ENCODE results near the gene SLC22A3.
"Not testable (repeated sequence)": the region's sequence is repeated elsewhere in the genome, so short reads cannot be mapped to it uniquely, and the experiment has no call there.

The SLC22A3 gene, protein sequence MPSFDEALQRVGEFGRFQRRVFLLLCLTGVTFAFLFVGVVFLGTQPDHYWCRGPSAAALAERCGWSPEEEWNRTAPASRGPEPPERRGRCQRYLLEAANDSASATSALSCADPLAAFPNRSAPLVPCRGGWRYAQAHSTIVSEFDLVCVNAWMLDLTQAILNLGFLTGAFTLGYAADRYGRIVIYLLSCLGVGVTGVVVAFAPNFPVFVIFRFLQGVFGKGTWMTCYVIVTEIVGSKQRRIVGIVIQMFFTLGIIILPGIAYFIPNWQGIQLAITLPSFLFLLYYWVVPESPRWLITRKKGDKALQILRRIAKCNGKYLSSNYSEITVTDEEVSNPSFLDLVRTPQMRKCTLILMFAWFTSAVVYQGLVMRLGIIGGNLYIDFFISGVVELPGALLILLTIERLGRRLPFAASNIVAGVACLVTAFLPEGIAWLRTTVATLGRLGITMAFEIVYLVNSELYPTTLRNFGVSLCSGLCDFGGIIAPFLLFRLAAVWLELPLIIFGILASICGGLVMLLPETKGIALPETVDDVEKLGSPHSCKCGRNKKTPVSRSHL

DNA sequence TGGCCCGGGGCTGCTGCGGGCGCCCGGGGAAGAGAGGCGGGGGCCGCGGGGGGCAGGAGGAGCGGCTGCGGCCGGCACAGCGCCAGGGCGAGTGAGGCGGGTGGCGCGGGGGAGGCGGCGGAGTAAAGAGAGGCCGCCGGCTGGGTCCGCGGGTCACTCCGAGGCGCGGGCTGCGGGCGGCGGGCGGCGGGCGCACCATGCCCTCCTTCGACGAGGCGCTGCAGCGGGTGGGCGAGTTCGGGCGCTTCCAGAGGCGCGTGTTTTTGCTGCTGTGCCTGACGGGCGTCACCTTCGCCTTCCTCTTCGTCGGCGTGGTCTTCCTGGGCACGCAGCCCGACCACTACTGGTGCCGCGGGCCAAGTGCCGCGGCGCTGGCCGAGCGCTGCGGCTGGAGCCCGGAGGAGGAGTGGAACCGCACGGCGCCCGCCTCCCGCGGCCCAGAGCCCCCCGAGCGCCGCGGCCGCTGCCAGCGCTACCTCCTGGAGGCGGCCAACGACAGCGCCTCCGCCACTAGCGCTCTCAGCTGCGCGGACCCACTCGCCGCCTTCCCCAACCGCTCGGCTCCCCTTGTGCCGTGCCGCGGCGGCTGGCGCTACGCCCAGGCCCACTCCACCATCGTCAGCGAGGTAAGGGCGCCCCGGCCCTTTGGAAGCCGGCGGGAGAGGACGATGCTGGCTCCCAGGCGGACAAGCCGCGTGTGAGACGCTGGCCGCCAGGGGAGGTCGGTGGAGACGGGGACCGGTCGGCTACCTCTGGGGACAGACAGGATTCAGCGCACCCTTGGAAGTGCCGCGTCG is at the start of gene SLC22A3:
Gene SLC22A3 (plus strand): TSS at position 156 of the 797 bp plus-strand sequence. CDS start 42 bp downstream, at position 198.
- peak within 1 kb of the TSS; percentile 0 to 63 for H3K9ac ChIP-seq (ENCODE audit: low read depth in 1 of 2, low read length in 2 of 2)
- no peaks in the 10 kb centered on the region for H3K9me3 ChIP-seq (ENCODE audit: control insufficient read depth in 2 of 2, low read length in 2 of 2)
- H3K4me1 ChIP-seq (ENCODE audit: control insufficient read depth in 2 of 2, insufficient read depth in 2 of 2, low read length in 2 of 2), result peaks cover 0 to 2% of the 10 kb centered on the region in 2 donors

DNA sequence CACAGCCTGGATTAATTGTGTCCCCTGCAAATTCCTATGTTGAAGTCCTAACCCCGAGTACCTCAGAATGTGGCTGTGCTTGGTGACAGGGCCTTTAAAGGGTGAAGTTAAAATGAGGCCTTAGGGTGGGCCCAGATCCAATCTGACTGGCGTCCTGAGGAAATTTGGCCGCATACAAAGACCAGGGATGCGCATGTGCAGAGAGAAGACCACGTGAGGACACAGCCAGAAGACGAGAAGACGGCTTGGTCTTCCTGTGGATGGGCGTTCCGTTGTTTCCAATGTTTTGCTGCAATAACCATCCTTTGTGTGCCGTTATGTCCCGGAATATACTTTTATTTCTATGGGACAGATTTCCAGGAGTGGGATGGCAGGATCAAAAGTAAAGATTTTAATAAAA is 48.6 kb upstream of the SLC22A3 start:
- H3K27ac ChIP-seq (ENCODE audit: low read depth in 2 of 2, low read length in 2 of 2), result peak overlapping the region; percentile 88 to 94
- no peaks in the 10 kb centered on the region for H3K27me3 ChIP-seq (ENCODE audit: control insufficient read depth in 2 of 2, insufficient read depth in 2 of 2, low read length in 2 of 2)
- no peaks in the 10 kb centered on the region for H3K9me3 ChIP-seq (ENCODE audit: control insufficient read depth in 2 of 2, low read length in 2 of 2)
- no peak overlapping the region for H3K9ac ChIP-seq (ENCODE audit: low read depth in 1 of 2, low read length in 2 of 2)
- peaks cover 8 to 11% of the 10 kb centered on the region in 2 donors for H3K4me1 ChIP-seq (ENCODE audit: control insufficient read depth in 2 of 2, insufficient read depth in 2 of 2, low read length in 2 of 2)
- no peak overlapping the region for H3K4me3 ChIP-seq (ENCODE audit: low read length in 2 of 2)
- no peaks in the 10 kb centered on the region for H3K36me3 ChIP-seq (ENCODE audit: control insufficient read depth in 2 of 2, insufficient read depth in 2 of 2, low read length in 2 of 2)

More for the DNA sequence above, at the start of gene SLC22A3:
- Histone ChIP-seq H3K4me3 (ENCODE audit: low read length in 2 of 2) (peak within 1 kb of the TSS; percentile 56 to 74), H3K36me3 (ENCODE audit: control insufficient read depth in 2 of 2, insufficient read depth in 2 of 2, low read length in 2 of 2) (no peaks in the 10 kb centered on the region), H3K27ac (ENCODE audit: low read depth in 2 of 2, low read length in 2 of 2) (no peak within 1 kb of the TSS), H3K27me3 (ENCODE audit: control insufficient read depth in 2 of 2, insufficient read depth in 2 of 2, low read length in 2 of 2) (peaks cover 3 to 4% of the 10 kb centered on the region in 2 donors)

DNA sequence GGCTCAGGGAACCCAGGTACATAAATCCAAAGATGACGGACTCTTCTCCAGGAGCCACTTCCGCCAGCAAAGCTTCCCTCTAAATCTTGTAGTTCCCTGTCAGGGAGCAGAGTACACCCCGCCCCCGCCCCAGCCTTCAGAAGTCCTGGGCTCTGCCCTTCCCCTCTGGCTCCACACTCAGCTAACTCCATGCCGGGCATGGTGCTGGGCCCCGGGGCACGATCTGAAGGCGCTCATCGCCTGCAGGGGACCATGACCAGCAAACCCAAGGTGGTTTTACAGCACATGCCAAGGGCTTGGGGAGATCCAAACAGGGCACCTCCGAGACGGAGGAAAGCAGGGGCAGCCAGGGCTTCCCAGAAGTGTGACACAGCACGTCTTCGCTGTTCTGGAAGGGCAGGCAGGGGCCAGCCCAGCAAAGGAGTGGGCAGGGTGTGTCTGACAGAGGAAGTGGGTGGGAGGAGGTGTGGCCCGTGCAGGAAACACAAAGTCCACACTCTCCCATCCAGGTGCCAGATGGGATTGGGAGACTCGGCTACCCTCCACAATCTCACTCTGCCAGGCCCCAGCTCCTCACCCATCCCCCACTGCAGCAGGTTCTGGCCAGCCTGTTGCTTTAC is 48.0 kb upstream of the SLC22A3 start:
- peaks cover 8 to 11% of the 10 kb centered on the region in 2 donors for H3K4me1 ChIP-seq (ENCODE audit: control insufficient read depth in 2 of 2, insufficient read depth in 2 of 2, low read length in 2 of 2)
- H3K9ac ChIP-seq (ENCODE audit: low read depth in 1 of 2, low read length in 2 of 2), result peak overlapping the region; percentile 10 to 66
- no peaks in the 10 kb centered on the region for H3K9me3 ChIP-seq (ENCODE audit: control insufficient read depth in 2 of 2, low read length in 2 of 2)
- H3K36me3 ChIP-seq (ENCODE audit: control insufficient read depth in 2 of 2, insufficient read depth in 2 of 2, low read length in 2 of 2), result no peaks in the 10 kb centered on the region
- peak overlapping the region; percentile 88 to 94 for H3K27ac ChIP-seq (ENCODE audit: low read depth in 2 of 2, low read length in 2 of 2)
- H3K27me3 ChIP-seq (ENCODE audit: control insufficient read depth in 2 of 2, insufficient read depth in 2 of 2, low read length in 2 of 2), result no peaks in the 10 kb centered on the region
- peak overlapping the region; percentile 22 to 56 for H3K4me3 ChIP-seq (ENCODE audit: low read length in 2 of 2)

DNA sequence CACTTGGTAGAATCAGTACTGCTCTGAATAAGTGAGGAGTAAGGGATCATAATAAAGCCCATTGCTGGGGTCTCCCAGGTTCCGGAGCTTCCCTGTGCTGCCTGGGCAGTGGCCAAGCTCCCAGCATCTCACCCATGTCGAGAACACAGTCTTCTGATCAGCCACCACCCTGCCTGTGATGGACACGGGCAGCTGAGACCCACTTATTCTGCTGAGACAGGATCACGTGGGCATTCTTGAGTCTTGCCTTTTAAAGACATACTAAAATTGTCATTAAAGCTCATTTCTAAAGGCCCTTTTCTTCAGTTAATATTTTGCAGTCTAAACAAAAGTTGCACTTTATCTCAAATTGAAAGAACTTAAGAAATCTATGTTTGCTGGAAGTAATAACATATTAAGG is 46.8 kb upstream of the SLC22A3 start:
- Histone ChIP-seq H3K27me3 (ENCODE audit: control insufficient read depth in 2 of 2, insufficient read depth in 2 of 2, low read length in 2 of 2) (no peaks in the 10 kb centered on the region), H3K9ac (ENCODE audit: low read depth in 1 of 2, low read length in 2 of 2) (no peak overlapping the region), H3K9me3 (ENCODE audit: control insufficient read depth in 2 of 2, low read length in 2 of 2) (no peaks in the 10 kb centered on the region), H3K36me3 (ENCODE audit: control insufficient read depth in 2 of 2, insufficient read depth in 2 of 2, low read length in 2 of 2) (no peaks in the 10 kb centered on the region), H3K27ac (ENCODE audit: low read depth in 2 of 2, low read length in 2 of 2) (no peak overlapping the region), H3K4me3 (ENCODE audit: low read length in 2 of 2) (no peak overlapping the region), H3K4me1 (ENCODE audit: control insufficient read depth in 2 of 2, insufficient read depth in 2 of 2, low read length in 2 of 2) (peaks cover 8 to 11% of the 10 kb centered on the region in 2 donors)

DNA sequence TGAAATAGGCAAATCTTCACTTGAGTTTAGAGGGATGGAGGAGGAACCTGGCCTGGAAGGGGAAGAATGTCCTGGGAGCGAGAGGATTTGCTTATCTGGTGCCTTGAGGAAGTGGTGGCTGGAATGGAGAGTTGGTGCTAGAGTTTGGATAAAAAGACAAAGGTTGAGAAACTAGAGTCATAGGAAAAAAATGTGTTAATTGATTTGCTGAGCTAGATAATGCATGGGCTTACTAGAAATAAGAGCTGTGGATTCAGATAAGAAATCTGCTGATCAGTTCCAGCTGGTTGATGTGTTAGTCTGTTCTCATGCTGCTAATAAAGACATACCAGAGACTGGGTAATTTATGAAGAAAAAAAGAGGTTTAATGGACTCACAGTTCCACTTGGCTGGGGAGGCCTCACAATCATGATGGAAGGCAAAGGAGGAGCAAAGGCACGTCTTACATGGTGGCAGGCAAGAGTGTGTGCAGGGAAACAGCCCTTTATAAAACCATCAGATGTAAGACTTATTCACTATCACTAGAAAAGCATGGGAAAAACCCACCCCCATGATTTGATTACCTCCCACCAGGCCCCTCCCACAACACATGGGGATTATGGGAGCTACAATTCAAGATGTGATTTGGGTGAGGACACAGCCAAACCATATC is 45.6 kb upstream of the SLC22A3 start:
- H3K4me1 ChIP-seq (ENCODE audit: control insufficient read depth in 2 of 2, insufficient read depth in 2 of 2, low read length in 2 of 2), result peaks cover 8 to 11% of the 10 kb centered on the region in 2 donors
- not testable (repeated sequence) for H3K4me3 ChIP-seq (ENCODE audit: low read length in 2 of 2); H3K27ac ChIP-seq (ENCODE audit: low read depth in 2 of 2, low read length in 2 of 2); H3K9ac ChIP-seq (ENCODE audit: low read depth in 1 of 2, low read length in 2 of 2); H3K9me3 ChIP-seq (ENCODE audit: control insufficient read depth in 2 of 2, low read length in 2 of 2); H3K36me3 ChIP-seq (ENCODE audit: control insufficient read depth in 2 of 2, insufficient read depth in 2 of 2, low read length in 2 of 2); H3K27me3 ChIP-seq (ENCODE audit: control insufficient read depth in 2 of 2, insufficient read depth in 2 of 2, low read length in 2 of 2)

DNA sequence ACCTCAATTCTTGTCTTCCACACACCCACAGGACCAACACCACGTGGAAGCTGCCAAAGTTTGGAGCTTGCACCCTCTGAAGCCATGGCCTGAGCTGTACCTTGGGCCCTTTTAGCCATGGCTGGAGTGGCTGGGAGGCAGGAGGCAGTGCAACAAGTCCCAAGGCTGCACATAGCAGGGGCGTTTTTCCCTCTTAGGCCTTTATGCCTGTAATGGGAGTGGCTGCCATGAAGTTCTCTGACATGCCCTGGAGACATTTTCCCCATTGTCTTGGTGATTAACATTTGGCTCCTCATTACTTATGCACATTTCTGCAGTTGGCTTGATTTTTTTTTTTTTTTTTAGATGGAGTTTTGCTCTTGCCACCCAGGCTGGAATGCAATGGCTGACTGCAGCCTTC is 44.4 kb upstream of the SLC22A3 start:
- H3K27me3 ChIP-seq (ENCODE audit: control insufficient read depth in 2 of 2, insufficient read depth in 2 of 2, low read length in 2 of 2), result no peaks in the 10 kb centered on the region

DNA sequence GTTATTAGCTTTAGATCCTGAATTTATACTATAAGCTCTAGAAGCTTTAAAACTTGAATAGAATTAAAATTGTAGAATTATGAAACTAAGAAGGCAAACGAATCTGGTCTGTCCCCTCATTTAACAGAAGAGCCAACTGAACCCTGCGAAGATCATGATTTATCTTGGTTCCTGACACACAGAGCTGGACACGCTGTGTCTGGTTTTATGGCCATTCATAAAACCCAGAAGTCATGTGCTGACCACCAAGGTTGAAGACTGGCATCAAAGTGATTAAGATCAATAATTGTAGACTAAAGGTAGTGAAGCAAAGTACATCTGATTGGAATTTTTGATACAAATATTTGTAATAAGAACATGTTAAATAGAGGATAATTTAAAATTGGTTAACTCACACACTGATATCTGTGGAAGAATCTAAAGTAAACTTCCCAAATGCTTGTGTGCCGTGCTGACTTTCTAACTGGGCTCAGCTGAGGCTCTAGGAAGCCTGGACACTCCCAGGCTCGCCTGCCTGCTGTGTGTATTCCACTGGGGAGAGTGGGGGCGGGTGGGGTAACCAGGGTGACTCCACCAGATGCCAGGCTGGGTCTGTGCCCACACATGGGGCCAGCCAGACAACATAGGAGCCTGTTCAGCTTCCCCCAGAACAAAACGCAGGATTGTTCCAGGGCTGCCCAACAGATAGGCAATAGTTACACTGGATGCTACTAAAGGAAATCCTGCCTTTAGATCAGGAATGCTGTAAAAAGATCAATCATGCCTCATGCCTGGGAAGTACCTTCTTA is 42.1 kb upstream of the SLC22A3 start:
- Histone ChIP-seq H3K4me3 (ENCODE audit: low read length in 2 of 2) (no peak overlapping the region), H3K27me3 (ENCODE audit: control insufficient read depth in 2 of 2, insufficient read depth in 2 of 2, low read length in 2 of 2) (no peaks in the 10 kb centered on the region), H3K9ac (ENCODE audit: low read depth in 1 of 2, low read length in 2 of 2) (no peak overlapping the region), H3K36me3 (ENCODE audit: control insufficient read depth in 2 of 2, insufficient read depth in 2 of 2, low read length in 2 of 2) (no peaks in the 10 kb centered on the region), H3K27ac (ENCODE audit: low read depth in 2 of 2, low read length in 2 of 2) (no peak overlapping the region), H3K4me1 (ENCODE audit: control insufficient read depth in 2 of 2, insufficient read depth in 2 of 2, low read length in 2 of 2) (no peaks in the 10 kb centered on the region), H3K9me3 (ENCODE audit: control insufficient read depth in 2 of 2, low read length in 2 of 2) (no peaks in the 10 kb centered on the region)

More for the DNA sequence above, 44.4 kb upstream of the SLC22A3 start:
- no peak overlapping the region for H3K27ac ChIP-seq (ENCODE audit: low read depth in 2 of 2, low read length in 2 of 2)
- H3K9me3 ChIP-seq (ENCODE audit: control insufficient read depth in 2 of 2, low read length in 2 of 2), result no peaks in the 10 kb centered on the region
- no peaks in the 10 kb centered on the region for H3K36me3 ChIP-seq (ENCODE audit: control insufficient read depth in 2 of 2, insufficient read depth in 2 of 2, low read length in 2 of 2)
- H3K9ac ChIP-seq (ENCODE audit: low read depth in 1 of 2, low read length in 2 of 2), result no peak overlapping the region
- H3K4me3 ChIP-seq (ENCODE audit: low read length in 2 of 2), result no peak overlapping the region
- peaks cover 8 to 11% of the 10 kb centered on the region in 2 donors for H3K4me1 ChIP-seq (ENCODE audit: control insufficient read depth in 2 of 2, insufficient read depth in 2 of 2, low read length in 2 of 2)

DNA sequence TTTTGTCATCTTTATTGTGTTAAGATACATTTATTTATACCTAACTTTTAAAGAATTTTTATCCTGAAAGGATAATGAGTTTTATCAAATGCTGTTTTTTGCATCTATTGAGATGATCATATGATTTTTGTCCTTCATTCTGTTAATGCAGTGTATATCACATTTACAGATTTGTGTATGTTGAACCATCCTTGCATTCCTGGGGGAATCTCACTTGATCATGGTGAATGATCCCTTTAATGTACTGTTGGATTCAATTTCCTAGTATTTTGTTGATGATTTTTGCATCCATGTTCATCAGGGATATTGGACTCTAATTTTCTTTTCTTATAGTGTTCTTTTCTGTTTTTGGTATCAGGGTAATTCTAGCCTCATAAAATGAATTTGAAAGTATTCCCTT is 38.5 kb upstream of the SLC22A3 start:
- H3K4me1 ChIP-seq (ENCODE audit: control insufficient read depth in 2 of 2, insufficient read depth in 2 of 2, low read length in 2 of 2), result no peaks in the 10 kb centered on the region
- no peaks in the 10 kb centered on the region for H3K36me3 ChIP-seq (ENCODE audit: control insufficient read depth in 2 of 2, insufficient read depth in 2 of 2, low read length in 2 of 2)
- peaks cover 2% of the 10 kb centered on the region in 2 donors for H3K9me3 ChIP-seq (ENCODE audit: control insufficient read depth in 2 of 2, low read length in 2 of 2)
- H3K9ac ChIP-seq (ENCODE audit: low read depth in 1 of 2, low read length in 2 of 2), result no peak overlapping the region
- H3K27me3 ChIP-seq (ENCODE audit: control insufficient read depth in 2 of 2, insufficient read depth in 2 of 2, low read length in 2 of 2), result no peaks in the 10 kb centered on the region
- no peak overlapping the region for H3K27ac ChIP-seq (ENCODE audit: low read depth in 2 of 2, low read length in 2 of 2)
- H3K4me3 ChIP-seq (ENCODE audit: low read length in 2 of 2), result no peak overlapping the region

DNA sequence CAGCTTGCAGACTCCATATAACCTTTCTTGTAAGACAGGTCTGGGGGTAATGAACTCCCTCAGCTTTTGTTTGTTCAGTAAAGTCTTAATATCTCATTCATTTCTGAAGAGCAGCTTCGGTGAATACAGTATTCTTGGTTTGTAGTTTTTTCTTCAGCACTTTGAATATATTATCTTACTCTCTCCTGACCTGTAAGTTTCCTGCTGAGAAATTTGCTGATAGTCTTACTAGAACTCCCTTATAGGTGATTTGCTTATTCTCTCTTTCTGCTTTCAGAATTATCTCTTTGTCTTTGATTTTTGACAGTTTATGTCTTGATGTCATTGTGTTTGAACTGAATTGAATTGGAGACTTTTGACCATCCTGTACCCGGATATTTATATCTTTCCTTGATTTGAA is 35.3 kb upstream of the SLC22A3 start:
- Histone ChIP-seq H3K9ac (ENCODE audit: low read depth in 1 of 2, low read length in 2 of 2) (no peak overlapping the region), H3K4me1 (ENCODE audit: control insufficient read depth in 2 of 2, insufficient read depth in 2 of 2, low read length in 2 of 2) (no peaks in the 10 kb centered on the region), H3K9me3 (ENCODE audit: control insufficient read depth in 2 of 2, low read length in 2 of 2) (peaks cover 2% of the 10 kb centered on the region in 2 donors), H3K36me3 (ENCODE audit: control insufficient read depth in 2 of 2, insufficient read depth in 2 of 2, low read length in 2 of 2) (no peaks in the 10 kb centered on the region), H3K27ac (ENCODE audit: low read depth in 2 of 2, low read length in 2 of 2) (no peak overlapping the region), H3K4me3 (ENCODE audit: low read length in 2 of 2) (no peak overlapping the region), H3K27me3 (ENCODE audit: control insufficient read depth in 2 of 2, insufficient read depth in 2 of 2, low read length in 2 of 2) (no peaks in the 10 kb centered on the region)
